ENCODE results near the gene COX18.

COX18 gene

GRCh38 chr4:73064536-73064935 is 5.0 kb downstream of the COX18 start:
- no peak for TF ChIP-seq CTCF (conservative IDR thresholded peaks at IDR 0.05; ENCODE audit: low read depth)
- POLR2A ChIA-PET (ENCODE audit: low non-redundant PET), result no interaction called here
- H3K27ac ChIP-seq, result no peak overlapping the region
- CTCF ChIA-PET, result no interaction called here
- no peak for DNase-seq (ENCODE audit: low spot score)

GRCh38 chr4:73055241-73055897 is 14.1 kb downstream of the COX18 start:
- H3K27ac ChIP-seq, result no peak overlapping the region
- ChIA-PET POLR2A (ENCODE audit: low non-redundant PET) (no interaction called here), CTCF (no interaction called here)

GRCh38 chr4:73053974-73054480 is 15.5 kb downstream of the COX18 start:
- ChIA-PET CTCF (no interaction called here), POLR2A (ENCODE audit: low non-redundant PET) (no interaction called here)
- DNase-seq (ENCODE audit: low spot score), result no peak
- TF ChIP-seq CTCF (conservative IDR thresholded peaks at IDR 0.05; ENCODE audit: low read depth), result no peak
- no peak overlapping the region for H3K27ac ChIP-seq

More at GRCh38 chr4:73055241-73055897, 14.1 kb downstream of the COX18 start:
- no peak for TF ChIP-seq CTCF (conservative IDR thresholded peaks at IDR 0.05; ENCODE audit: low read depth)
- no peak for DNase-seq (ENCODE audit: low spot score)

GRCh38 chr4:73053076-73053475 is 16.4 kb downstream of the COX18 start:
- POLR2A ChIA-PET (ENCODE audit: low non-redundant PET), result no interaction called here
- CTCF ChIA-PET, result no interaction called here
- no peak overlapping the region for H3K27ac ChIP-seq
- TF ChIP-seq CTCF (conservative IDR thresholded peaks at IDR 0.05; ENCODE audit: low read depth), result no peak
- no peak for DNase-seq (ENCODE audit: low spot score)

- no peak for TF ChIP-seq CTCF (conservative IDR thresholded peaks at IDR 0.05; ENCODE audit: low read depth)
- DNase-seq (ENCODE audit: low spot score), result no peak
- H3K27ac ChIP-seq, result no peak overlapping the region
- CTCF ChIA-PET, result no interaction called here
- POLR2A ChIA-PET (ENCODE audit: low non-redundant PET), result no interaction called here
These were observed 17.9 kb downstream of the COX18 start for GRCh38 chr4:73051625-73052024.

GRCh38 chr4:73045879-73046278 is 23.6 kb downstream of the COX18 start:
- no peak for DNase-seq (ENCODE audit: low spot score)
- no peak overlapping the region for H3K27ac ChIP-seq
- CTCF ChIA-PET, result no interaction called here
- POLR2A ChIA-PET (ENCODE audit: low non-redundant PET), result no interaction called here
- no peak for TF ChIP-seq CTCF (conservative IDR thresholded peaks at IDR 0.05; ENCODE audit: low read depth)
